GM21737 (cell line): Measurements from ENCODE around the gene TBC1D4.
"Not testable (repeated sequence)": the region's sequence is repeated elsewhere in the genome, so short reads cannot be mapped to it uniquely, and the experiment has no call there.

ENCODE experiments used
- ATAC-seq: cut with Tn5 transposase; IDR thresholded peaks from one replicate; pipeline ENCODE4 v1.9.1; 2021; ENCODE audit warnings: mild to moderate bottlenecking, moderate library complexity; ENCODE audit not compliant: unreplicated experiment

The TBC1D4 gene

DNA sequence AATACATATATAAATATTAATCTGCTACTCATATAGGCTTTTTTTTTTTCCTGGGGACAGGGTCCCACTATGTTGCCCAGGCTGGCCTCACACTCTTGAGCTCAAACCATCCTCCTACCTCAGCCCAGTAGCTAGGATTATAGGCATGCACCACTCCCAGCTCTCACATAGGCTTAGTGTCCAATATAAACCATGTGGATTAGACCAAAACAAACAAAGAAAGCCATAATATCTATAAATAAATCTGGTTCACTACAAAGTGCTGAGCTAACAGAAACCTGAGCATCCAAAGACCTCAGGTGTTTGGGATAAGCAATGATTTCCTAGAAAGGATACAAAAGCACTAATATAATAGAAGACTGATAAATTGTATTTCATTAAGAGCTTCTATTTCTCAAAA is 26.0 kb downstream of the TBC1D4 start:
- ATAC-seq: no peak

DNA sequence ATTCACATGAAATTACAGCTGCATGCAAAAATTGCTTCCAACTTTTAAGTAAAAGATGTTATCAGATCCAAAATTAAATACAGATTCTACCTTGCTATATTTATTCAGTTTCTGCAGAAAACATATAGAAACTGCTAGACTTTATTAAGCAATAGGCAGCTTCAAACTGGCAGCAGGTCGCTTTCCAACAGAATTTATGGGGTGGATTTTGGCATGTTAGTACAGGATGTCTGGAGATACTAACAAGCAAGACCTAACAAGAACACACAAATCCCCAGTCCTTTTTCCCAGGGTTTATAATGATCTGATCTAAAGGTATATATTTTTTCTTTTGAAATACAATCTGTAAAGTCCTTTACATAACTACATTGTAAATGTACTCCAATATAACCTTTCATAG is 27.5 kb downstream of the TBC1D4 start:
- ATAC-seq: no peak

DNA sequence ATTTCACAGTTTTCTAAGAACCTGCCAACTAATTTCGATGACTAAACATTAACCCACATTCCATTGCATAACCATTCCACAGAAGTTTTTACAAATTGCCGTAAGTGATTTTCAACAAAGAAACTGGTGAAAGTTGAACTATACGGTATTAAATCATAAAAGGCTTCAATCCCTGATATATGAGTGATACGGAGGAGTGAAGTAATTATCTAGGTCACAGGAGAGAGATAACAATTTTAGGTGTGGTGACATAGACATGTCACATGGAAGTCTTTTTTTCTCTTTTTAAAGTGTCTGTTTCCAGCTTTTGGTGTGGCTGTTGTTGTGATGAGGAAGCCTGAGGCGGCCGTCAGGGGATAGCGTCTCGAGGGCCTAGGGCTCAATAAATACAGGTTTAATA is 29.4 kb downstream of the TBC1D4 start:
- no peak for ATAC-seq

DNA sequence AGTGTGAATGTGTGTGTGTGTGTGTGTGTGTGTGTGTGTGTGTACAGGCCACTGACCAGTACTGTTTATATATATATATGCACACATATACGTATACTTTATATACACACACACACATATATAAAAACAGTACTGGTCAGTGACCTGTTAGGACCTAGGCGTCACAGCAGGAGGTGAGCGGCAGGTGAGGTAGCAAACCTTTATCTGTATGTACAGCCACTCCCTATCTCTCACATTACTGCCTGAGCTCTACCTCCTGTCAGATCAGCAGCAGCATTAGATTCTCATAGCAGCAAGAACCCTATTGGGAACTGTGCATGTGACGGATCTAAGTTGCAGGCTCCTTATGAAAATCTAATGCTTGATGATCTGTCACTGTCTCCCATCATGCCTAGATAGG is 34.5 kb downstream of the TBC1D4 start:
- no peak for ATAC-seq

DNA sequence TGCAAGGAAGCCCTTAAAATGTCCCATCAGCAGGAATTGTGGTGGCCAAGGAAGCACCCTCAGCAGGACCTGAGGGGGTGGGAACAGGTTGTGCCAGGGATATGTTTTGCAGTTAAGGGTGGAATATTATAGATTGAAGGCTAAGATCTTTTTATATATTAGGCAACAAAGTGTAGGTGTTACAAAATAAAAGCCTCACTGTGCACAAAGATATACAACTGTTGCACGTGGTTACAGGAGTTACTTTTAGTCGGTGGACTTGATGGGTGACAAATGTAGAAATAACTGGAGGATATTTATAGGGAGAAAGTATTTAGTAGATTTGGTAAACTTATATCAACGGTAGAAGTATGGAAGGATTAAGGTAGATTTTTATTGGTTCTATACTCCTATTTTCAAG is 35.1 kb downstream of the TBC1D4 start:
- no peak for ATAC-seq

DNA sequence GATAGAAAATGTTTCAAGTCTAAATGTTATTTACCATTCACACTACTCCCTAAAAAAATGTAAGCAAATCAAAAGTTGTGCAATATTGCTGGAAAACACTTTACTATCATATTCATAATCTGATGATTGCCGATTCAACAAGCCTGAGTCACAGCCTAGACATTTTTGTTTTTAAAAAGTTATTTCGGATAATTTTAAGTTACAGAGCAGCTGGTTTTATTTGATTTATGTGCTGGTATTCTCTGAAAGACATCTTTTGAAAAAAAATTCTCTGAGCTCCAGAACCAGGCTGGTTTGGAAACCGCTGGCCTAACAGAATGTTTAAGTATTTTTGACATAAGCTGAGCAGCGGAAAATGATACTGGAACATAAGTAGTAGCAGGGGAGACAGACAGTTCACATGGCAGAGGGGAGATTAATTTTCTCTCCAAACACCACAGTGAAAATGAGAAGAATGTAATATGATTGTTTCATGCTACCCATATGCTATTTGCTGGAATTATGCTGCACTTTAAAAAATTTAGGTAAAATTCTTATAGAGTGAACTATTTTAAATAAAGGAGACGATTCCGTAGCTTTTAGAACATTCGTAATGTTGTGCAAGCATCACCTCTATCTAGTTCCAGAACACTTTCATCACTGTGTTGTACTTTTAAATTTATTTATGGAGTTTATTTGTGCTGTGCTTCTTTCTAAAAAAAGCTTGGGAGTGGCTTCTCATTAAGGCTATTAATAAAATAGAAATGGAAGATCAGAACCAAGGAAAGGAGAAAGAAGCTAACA is 36.1 kb downstream of the TBC1D4 start:
- no peak for ATAC-seq

DNA sequence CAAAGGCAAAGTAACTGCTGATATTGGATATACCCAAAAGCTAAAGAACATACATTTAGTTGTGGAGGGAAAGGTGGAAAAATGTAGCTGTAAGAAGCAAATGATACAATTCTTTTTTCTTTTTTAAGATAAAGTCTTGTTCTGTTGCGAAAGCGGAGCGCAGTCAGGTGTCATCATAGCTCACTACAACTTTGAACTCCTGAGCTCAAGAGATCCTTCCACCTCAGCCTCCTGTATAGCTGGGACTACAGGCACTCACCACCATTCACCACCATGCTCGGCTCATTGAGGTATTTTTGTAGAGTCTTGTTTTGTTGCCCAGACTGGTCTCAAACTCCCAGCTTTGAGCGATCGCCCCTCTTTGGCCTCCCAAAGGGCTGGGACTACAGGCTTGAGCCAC is 38.0 kb downstream of the TBC1D4 start:
- ATAC-seq: no peak

DNA sequence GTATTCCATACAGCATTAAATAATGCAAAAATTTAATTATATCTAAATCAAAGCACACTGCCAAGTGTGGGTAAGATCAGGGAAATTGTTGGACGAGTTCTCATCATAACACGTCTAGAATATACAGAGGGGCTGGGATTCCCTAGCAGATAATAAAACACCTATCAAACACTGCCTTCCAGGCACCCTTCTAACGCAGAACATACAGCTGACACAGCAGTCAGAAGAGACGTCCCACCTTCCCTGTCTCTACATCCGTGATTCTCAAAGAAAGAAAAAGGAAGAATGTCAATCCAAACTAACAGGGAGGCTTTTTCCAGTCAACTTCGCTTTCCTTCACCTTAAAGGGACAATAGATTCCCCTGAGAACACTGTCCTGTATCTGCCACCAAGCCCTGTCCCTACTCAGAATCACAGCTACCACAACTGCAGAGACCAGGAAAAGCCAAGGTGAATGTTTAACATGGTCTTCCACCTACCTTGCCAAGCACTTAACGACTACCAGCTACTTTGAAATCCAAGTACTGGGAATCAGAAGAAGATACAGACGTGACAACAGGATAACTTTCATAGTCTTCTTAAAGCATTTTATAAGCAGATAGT is 38.5 kb downstream of the TBC1D4 start:
- no peak for ATAC-seq

DNA sequence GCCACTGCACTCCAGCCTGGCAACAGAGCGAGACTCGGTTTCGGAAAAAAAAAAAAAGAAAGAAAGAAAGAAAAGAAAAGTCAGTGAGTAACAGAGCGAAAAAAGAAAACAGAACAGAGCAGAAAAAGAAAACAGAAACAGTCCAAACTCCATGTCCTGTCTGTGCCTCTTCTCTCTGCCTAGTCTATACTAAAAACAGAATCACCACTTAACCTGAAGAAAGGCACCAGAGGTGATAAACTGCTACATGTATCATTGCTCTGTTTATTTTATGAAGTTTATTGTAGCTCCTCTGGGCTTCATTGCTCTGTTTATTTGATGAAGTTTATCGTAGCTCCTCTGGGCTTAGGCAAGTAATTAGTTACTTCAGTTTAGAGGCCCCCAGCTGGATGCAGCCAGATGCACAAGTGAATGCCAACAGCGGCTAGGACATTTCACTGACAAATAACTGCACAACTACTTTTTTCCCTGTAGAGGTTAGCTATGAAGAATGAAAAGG is 39.2 kb downstream of the TBC1D4 start:
- ATAC-seq: no peak

DNA sequence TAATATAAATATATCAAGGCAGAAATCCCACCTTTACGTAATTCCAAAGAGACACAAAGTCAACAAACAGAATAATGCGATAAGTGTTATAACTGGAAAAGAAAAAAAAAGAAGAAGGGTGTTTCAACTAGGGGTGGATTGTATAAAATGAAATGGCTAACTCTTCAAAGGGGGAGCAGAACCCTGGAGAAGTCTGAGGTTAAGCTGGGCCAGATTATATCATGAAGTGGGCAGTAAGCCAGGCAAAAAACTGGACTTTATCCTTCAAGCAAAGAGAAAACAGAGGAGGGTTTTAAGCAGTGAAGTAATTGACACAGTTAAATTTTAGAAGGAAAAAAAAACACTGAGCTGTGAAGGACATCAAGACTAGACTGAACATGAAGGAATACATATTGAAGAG is 41.9 kb downstream of the TBC1D4 start:
- ATAC-seq: no peak

DNA sequence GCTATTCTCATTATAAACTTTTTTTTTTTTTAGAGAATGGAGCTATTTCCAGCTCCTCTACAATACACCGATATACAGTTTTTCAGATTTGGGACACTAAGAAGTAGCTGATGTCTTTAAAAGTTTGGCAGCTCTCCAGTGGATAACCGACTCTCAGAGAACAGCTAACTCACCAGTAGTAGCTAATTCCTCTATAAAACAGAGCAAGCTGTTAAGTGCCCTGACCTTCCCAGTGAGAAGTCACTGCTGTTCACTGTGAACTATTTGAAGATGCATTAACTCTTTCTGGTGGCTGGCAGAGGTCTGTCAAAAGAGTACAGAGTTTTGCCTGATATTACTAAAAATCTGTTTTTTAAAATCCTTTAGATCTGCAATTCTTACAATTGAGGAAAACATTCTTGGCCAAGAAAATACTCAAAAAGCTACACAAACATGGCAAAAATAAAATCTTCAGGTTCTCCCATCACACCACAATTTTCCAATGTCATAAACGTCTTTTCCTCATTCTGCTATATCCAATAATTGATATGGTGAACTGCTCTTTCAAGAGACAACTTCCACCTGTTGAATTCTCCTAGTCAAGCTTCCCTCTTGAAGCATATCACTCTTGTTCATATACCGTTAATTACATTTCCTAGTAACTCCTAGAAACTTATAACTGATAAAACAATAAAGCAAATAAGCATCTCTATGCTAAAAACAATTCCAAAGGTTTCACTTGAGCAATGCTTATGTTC is 44.2 kb downstream of the TBC1D4 start:
- ATAC-seq: no peak

DNA sequence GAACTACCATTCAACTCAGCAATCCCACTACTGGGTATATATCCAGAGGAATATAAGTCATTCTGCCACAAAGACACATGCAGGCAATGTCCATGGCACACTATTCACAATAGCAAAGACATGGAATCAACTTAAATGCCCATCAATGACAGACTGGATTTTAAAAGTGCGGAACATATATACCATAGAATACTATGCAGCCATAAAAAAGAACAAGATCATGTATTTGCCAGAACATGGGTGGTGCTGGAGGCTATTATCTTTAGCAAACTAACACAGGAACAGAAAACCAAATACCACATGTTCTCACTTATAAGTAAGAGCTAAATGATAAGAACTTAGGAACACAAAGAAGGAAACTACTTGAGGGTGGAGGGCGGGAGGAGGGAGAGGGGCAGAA is 47.8 kb downstream of the TBC1D4 start:
- not testable (repeated sequence) for ATAC-seq

DNA sequence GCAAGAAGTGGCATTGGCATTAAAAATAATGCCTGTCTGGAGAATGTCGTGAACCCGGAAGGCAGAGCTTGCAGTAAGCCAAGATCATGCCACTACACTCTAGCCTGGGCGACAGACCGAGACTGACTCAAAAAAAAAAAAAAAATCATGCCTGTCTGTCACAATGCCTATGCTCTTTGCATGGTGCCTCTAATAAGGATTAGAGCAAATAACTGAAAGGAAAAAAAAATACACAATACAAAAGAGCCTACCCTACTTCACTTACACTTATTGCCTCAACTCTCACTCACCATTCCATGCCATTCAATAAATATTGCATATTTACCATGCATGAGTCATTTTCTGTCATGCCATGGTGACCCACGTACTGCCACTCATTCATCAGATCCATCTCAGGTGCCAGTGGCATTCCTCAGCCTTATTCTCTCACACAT is 49.1 kb downstream of the TBC1D4 start:
- no peak for ATAC-seq

DNA sequence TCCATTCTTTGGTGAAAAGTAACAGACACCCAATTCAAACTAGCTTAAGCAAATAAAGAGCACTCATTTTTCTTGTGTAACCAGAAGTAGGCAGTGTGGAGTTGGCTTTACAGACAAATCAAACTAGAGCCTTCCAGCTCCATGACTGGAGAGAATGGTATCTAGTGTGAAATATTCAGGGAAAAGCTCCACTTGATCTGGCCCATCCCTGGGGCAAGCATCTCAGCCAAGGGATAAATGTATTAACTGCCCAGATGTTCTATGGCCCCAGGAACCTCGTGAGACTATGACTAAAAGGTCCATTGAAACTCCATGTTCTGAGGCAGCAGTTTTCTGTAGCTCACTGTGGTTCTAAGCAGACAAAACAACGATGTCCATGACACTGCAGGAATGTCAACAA is 49.9 kb downstream of the TBC1D4 start:
- no peak for ATAC-seq

DNA sequence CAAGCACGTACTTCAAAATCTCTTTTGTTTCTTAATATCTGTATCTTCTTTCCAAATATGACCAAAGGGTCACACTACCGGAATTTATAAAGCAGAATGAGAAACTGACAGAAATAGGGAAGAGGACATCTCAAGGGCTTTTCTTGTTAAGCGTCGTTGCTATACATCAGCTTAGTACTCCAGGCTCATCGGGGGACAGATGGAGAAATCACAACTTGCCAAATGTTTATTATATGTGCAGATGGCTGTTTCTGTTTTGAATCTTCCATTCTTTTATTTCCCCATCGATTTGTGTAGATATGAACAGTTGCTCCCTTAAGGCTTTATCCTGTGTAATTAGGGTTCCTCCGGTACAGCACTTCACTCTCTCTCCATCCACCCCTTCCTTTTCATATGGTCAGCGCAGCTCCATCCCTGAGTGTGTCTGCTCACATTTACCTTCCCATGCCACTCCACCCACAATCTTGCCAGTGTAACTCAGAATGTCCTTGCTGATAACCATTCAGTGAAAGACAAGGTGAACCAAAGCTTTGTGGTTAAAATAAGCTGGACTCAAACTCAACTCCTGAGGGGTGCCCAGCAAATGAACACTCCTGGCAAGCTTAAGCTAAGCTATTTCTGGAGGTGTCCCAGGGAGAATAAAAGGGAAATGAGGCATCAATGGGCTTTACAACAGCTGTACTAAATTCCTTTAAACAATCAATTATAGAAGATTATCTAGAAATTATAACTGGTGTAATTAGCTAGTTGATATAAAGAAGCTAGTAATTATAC is 51.3 kb downstream of the TBC1D4 start:
- ATAC-seq: no peak

DNA sequence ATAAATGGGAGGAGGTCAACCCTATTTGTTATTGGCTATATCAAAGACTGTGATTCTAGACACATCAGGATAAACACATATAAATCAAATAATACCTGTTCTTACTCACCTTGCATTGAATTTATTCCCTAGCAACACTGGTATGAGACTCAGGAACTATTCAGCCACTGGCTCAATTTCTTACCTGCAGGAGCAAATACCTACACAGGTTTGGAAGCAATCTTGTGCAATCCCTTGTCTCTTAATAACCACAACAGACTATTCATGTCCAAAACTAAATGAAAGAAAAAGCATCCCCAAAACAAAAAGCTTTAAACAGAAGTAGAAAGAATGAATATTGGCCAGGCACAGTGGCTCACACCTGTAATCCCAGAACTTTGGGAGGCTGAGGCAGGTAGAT is 55.5 kb downstream of the TBC1D4 start:
- ATAC-seq: no peak

DNA sequence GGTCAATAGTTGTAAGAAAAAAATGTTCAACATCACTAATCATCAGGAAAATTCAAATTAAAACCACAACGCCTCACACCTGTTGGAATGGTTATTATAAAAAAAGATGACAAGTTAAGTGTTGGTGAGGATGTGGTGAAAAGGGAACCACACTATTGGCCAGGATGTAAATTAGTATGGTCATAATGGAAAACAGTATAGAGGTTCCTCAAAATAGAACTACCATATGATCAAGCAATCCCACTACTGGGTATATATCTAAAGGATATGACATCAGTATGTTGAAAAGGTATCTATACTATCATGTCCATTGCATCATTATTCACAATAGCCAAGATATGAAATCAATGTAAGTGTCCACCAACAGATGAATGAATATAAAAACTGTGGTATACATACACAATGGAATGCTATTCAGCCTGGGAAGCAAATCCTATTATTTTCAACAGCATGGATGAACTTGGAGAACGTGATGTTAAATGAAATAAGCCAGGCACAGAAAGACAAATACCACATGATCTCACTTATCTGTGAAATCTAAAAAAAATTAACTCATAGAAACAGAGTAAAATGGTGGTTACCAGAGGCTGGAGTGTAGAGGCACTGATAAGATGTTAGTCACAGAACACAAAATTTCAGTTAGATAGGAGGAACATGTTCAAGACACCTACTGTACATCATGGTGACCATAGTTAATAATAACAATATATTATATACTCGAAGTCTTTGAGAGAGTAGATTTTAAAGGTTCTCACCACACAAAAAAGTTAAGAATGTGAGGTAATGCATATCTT is 56.6 kb downstream of the TBC1D4 start:
- ATAC-seq: peak; percentile 79

DNA sequence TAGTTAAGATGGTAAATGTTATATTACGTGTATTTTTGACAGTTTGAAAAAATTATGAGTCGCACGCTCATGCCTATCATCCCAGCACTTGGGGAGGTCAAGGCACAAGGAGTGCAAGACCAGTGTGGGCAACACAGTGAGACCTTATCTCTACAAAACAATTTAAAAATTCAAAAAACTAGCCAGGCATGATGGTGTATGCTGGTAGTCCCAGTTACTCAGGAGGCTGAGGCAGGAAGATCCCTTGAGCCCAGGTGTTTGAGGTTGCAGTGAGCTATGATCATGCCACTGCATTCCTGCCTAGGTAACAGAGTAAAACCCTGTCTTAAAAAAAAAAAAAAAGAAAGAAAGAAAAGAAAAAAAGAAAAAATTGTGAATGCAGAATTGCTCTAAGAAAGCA is 58.0 kb downstream of the TBC1D4 start:
- ATAC-seq: no peak

DNA sequence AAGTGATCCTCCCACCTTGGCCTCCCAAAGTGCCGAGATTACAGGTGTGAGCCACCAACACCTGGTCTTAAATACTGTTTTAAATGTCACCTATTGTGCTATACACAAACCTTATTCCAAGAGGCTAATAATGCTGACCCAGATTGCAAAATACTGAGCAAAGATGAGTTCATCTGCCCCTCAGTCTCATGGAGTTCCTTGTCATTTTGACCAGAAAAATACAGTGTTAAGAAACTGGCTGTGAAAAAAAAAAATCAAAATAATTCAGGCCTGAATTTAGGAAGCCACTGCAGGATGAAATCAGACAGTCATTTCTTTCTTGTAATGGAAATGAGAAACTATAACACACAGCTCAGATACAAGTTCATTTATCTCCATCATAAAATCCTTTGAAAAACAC is 59.9 kb downstream of the TBC1D4 start:
- no peak for ATAC-seq

DNA sequence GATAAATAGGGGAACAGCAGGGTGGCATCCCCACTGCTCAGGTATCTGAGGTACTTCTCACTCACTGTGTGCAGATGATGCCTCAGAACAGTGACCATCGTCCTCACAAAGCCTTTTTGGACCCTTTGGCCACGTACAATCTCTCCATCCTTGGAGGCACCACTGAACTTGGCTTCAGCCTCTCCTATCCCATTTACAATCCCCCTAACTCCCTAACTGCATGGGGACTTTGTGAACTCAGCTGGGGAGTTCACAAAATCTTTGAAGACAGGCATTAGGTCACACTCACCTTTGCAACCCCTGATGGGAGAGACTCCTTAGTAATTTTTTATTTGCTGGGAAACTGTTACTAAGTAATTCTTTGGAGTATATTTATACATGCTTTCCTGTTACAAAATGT is 60.8 kb downstream of the TBC1D4 start:
- no peak for ATAC-seq
